Activated T-helper 1 cell treated with anti-CD3 and anti-CD28 coated beads, Interleukin-12 subunit alpha, Interleukin-12 subunit beta, Interleukin-2, Interleukin-4 antibody, amounts not matched to agents 30 ng/mL and 10 ng/mL and 1 ng/mL, durations not matched to agents 14 hours and 24 hours and 36 hours (primary cell): Measurements from ENCODE around the gene PSD4. TPM values are rescaled to one million over a fixed set of nuclear protein-coding genes. Genes with fewer than 3 reads are reported as not detected.

Experiments
- DNase-seq: peaks from one replicate; pipeline ENCODE4 v3.0.0; 2021; ENCODE audit warnings: low spot score
- H3K27ac Mint-ChIP-seq: one replicate; pipeline ENCODE4 v1.8.0; 2021; ENCODE audit warnings: mild to moderate bottlenecking, mixed read lengths
- H3K27me3 Mint-ChIP-seq: one replicate; pipeline ENCODE4 v1.8.0; 2022; ENCODE audit warnings: mild to moderate bottlenecking, moderate library complexity, mixed read lengths; ENCODE audit not compliant: insufficient read depth
- H3K36me3 Mint-ChIP-seq: one replicate; pipeline ENCODE4 v1.8.0; 2021; ENCODE audit warnings: low read depth, mixed read lengths
- H3K4me1 Mint-ChIP-seq: one replicate; pipeline ENCODE4 v1.8.0; 2021; ENCODE audit warnings: low read depth, mixed read lengths
- H3K4me3 Mint-ChIP-seq: one replicate; pipeline ENCODE4 v1.8.0; 2021; ENCODE audit warnings: mild to moderate bottlenecking, moderate library complexity, mixed read lengths
- H3K9me3 Mint-ChIP-seq: one replicate; pipeline ENCODE4 v1.8.0; 2021; ENCODE audit warnings: mixed read lengths
- intact Hi-C: fragments of 100-400 bp; cut with micrococcal nuclease; formaldehyde crosslinking; loops from one replicate; pipeline ENCODE4 v1.15.1; 2024
- total RNA-seq: library from RNA; stranded (reverse); gene quantifications from 2 replicates; pipeline ENCODE4 v1.2.3, GENCODE V29; 2022

PSD4 gene
- total RNA-seq, 1 donor from 2014 or later = 257 TPM

DNA sequence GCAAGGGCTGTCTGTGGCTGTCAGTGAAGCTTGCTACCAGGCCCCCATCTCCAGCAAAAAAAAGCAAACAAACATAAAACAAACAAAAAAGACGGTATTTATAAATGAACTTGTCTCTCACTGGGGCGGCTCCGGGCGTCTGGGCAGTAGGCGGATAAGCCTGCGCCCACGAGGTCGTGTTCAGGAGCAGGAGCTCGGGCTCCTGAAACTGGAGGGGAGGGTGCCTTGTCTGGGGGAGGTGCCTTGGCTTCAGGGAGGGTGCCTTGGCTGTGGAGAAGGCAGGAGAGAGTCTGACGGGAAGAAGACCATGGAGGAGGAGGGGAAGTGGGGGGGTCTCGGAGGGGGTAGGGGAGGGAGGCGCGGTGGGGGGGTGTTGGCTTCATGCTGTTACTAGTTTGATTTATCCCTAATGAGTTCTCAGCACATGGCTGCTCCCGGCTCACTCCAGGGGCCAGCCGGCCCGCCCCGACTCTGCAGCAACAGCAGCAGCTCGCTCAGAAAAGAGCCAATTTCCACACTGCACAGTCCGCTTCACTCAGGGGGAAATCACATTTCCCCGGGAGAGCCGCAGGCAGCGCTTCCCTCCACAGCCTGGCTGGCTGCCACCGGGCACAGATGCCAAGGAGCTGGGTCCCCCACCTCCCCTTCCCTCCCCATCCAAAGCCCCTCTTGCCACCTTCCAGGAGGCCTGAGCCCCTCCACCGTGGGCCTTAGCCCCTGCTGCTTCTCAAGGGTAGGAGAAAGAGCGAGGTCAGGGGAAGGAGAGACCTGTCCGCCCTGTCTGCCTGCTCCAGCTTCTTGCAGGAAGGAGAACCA is 38.7 kb downstream of the PSD4 start:
- intact Hi-C loops = no loop called here
- no peak for DNase-seq
- Mint-ChIP-seq H3K4me1 (peaks cover 13% of the 10 kb centered on the region), H3K9me3 (no peaks in the 10 kb centered on the region), H3K27ac (no peak overlapping the region), H3K27me3 (peaks cover 7% of the 10 kb centered on the region), H3K36me3 (peaks cover 2% of the 10 kb centered on the region), H3K4me3 (no peak overlapping the region)

GRCh38 chr2:113213061-113213930 is 39.5 kb downstream of the PSD4 start:
- Mint-ChIP-seq H3K36me3 (no peaks in the 10 kb centered on the region), H3K9me3 (no peaks in the 10 kb centered on the region), H3K4me3 (no peak overlapping the region), H3K27ac (peak overlapping the region; percentile 15), H3K4me1 (peaks cover 17% of the 10 kb centered on the region), H3K27me3 (peaks cover 7% of the 10 kb centered on the region)
- intact Hi-C loops = no loop called here
- DNase-seq = no peak

GRCh38 chr2:113214141-113214540 is 40.4 kb downstream of the PSD4 start:
- H3K4me3 Mint-ChIP-seq = no peak overlapping the region
- H3K27me3 Mint-ChIP-seq = peaks cover 7% of the 10 kb centered on the region
- H3K36me3 Mint-ChIP-seq = no peaks in the 10 kb centered on the region
- H3K27ac Mint-ChIP-seq = no peak overlapping the region
- H3K4me1 Mint-ChIP-seq = peaks cover 17% of the 10 kb centered on the region
- intact Hi-C loops = no loop called here
- no peak for DNase-seq
- no peaks in the 10 kb centered on the region for H3K9me3 Mint-ChIP-seq

DNA sequence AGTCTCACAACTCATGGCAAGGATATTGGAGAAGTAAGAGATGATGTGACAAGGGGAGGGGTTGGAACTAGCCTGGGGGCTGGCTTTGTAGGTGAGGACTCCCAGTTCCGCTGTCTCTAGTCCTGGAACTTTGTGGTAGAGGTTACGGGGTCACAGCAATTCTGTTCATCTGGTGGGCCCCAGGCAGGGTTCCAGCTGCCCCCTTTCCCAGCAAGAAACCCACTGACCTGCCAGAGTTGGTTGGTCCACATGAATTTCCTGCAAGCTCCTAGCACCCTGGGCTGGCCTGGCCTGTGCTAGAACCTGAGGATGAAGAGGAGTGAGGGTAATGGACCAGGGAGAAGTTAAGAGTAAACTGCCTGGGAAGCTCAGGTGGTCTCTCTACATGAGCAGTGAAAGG is 41.3 kb downstream of the PSD4 start:
- no peak for DNase-seq
- no peak overlapping the region for H3K4me3 Mint-ChIP-seq
- intact Hi-C loops = no loop called here
- no peak overlapping the region for H3K27ac Mint-ChIP-seq
- peaks cover 7% of the 10 kb centered on the region for H3K27me3 Mint-ChIP-seq
- no peaks in the 10 kb centered on the region for H3K9me3 Mint-ChIP-seq
- H3K4me1 Mint-ChIP-seq = peaks cover 17% of the 10 kb centered on the region
- H3K36me3 Mint-ChIP-seq = no peaks in the 10 kb centered on the region

DNA sequence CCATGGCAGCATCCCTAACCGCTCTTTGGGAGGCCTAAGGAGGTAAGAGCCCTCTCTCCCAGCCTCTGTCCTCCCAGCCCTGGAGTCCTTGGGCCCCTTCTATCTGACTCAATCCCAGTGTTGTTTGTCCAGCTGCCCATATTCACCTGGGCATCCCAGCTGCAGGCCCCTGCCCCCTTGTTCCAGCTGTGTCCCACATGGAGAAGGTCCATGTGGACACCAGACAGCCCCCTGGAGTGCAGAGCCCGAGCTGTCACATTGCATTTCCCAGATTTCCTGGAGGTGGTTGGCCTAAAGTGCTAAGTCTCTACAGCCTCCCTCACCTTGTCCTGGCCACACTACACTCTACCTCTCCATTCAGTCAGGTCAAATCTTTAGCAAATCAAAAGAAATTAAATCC is 42.5 kb downstream of the PSD4 start:
- Mint-ChIP-seq H3K4me1 (peaks cover 17% of the 10 kb centered on the region), H3K4me3 (no peak overlapping the region), H3K27ac (no peak overlapping the region), H3K36me3 (no peaks in the 10 kb centered on the region), H3K9me3 (no peaks in the 10 kb centered on the region), H3K27me3 (peaks cover 7% of the 10 kb centered on the region)
- intact Hi-C loops = no loop called here
- no peak for DNase-seq

DNA sequence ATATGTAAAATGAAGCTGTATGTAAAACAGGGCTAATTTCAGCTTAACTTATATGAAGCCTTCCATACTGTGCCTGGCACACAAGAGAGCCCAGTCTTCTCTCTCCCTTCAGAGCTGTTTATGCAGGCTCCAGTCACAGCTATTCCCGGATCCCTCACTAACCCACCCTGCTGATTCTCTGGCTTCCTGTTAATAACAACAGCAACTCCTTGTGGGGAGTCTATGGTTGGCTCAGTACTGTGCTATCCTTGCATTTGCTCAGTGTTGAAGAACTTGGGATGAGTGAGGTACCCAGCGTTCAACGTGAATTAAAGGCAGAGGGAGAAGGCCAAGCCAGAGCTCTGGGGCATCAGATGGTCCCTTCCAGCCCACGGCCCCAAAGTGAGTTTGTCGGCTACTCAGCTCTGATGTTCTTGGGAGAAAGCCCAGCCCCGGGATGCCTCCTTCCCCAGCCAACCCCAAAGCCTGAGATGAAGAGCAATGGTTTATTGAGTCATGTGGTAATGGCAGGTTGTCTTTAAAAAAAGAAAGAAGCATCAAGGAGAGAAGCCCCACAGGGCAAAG is 43.2 kb downstream of the PSD4 start:
- Mint-ChIP-seq H3K27me3 (peaks cover 6% of the 10 kb centered on the region), H3K36me3 (no peaks in the 10 kb centered on the region), H3K27ac (no peak overlapping the region), H3K4me1 (peaks cover 17% of the 10 kb centered on the region), H3K4me3 (no peak overlapping the region), H3K9me3 (no peaks in the 10 kb centered on the region)
- no peak for DNase-seq
- intact Hi-C loops = no loop called here

- Mint-ChIP-seq H3K27ac (peak overlapping the region; percentile 46), H3K9me3 (no peaks in the 10 kb centered on the region), H3K4me1 (peaks cover 17% of the 10 kb centered on the region), H3K36me3 (no peaks in the 10 kb centered on the region), H3K27me3 (peaks cover 4% of the 10 kb centered on the region), H3K4me3 (no peak overlapping the region)
- no peak for DNase-seq
- intact Hi-C loops = no loop called here
Measured at GRCh38 chr2:113217455-113218282, 43.9 kb downstream of the PSD4 start.

- no peak for DNase-seq
- Mint-ChIP-seq H3K4me1 (peaks cover 17% of the 10 kb centered on the region), H3K27ac (no peak overlapping the region), H3K9me3 (no peaks in the 10 kb centered on the region), H3K4me3 (no peak overlapping the region), H3K36me3 (no peaks in the 10 kb centered on the region), H3K27me3 (peaks cover under 1% of the 10 kb centered on the region)
- intact Hi-C loops = no loop called here
Measured at GRCh38 chr2:113218283-113219091, 44.7 kb downstream of the PSD4 start.

- Mint-ChIP-seq H3K27ac (no peak overlapping the region), H3K4me3 (no peak overlapping the region), H3K36me3 (no peaks in the 10 kb centered on the region), H3K27me3 (no peaks in the 10 kb centered on the region), H3K9me3 (no peaks in the 10 kb centered on the region), H3K4me1 (peaks cover 17% of the 10 kb centered on the region)
- intact Hi-C loops = no loop called here
- no peak for DNase-seq
Measured at GRCh38 chr2:113219092-113219441, 45.3 kb downstream of the PSD4 start.

- Mint-ChIP-seq H3K9me3 (no peaks in the 10 kb centered on the region), H3K27ac (no peak overlapping the region)
- intact Hi-C loops = no loop called here
Measured at GRCh38 chr2:113219525-113219888, 45.7 kb downstream of the PSD4 start.

GRCh38 chr2:113219889-113220641 is 46.3 kb downstream of the PSD4 start:
- H3K4me1 Mint-ChIP-seq = peaks cover 9% of the 10 kb centered on the region
- H3K27me3 Mint-ChIP-seq = no peaks in the 10 kb centered on the region
- no peak overlapping the region for H3K4me3 Mint-ChIP-seq
- no peaks in the 10 kb centered on the region for H3K9me3 Mint-ChIP-seq
- DNase-seq = no peak
- intact Hi-C loops = no loop called here
- H3K36me3 Mint-ChIP-seq = no peaks in the 10 kb centered on the region
- no peak overlapping the region for H3K27ac Mint-ChIP-seq

More at GRCh38 chr2:113219525-113219888, 45.7 kb downstream of the PSD4 start:
- H3K4me1 Mint-ChIP-seq = peaks cover 15% of the 10 kb centered on the region
- H3K36me3 Mint-ChIP-seq = no peaks in the 10 kb centered on the region
- H3K27me3 Mint-ChIP-seq = no peaks in the 10 kb centered on the region
- no peak for DNase-seq
- H3K4me3 Mint-ChIP-seq = no peak overlapping the region
